NCI-H2227 treated with DMSO at 0.1 percent for 48 hours (cell line): ENCODE results near the gene CD247.
"Not testable (repeated sequence)": the region's sequence is repeated elsewhere in the genome, so short reads cannot be mapped to it uniquely, and the experiment has no call there.

Experiments
- DNase-seq: peaks from one replicate; lab custom pipeline; 2025; lab: John Stamatoyannopoulos, UW

The CD247 gene

GRCh38 chr1:167518331-167518700, at the start of gene CD247:
TSS of gene CD247 (minus strand) at chr1:167518529. CDS start at chr1:167518465, 64 bp downstream.
- DNase-seq, result no peak

DNA sequence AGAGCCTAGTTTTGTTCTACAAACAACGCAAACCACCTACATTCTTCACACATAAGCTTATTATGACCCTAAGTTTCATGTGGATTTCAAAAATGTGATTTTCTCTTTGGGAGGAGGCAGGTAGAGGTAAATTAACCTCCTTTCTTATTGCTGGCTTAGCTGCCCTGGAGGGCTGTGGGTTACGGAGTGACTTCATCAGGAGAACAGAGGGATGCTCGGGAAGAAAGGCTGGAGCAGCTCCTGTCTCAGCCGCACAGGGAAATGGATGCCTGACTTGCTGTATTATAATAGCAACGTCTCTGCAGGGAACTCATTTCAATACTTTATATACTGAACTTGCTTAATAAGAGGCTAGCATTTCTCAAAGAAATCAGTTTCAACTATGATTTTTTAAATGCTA, 49.3 kb upstream of the CD247 start:
- DNase-seq, result no peak

DNA sequence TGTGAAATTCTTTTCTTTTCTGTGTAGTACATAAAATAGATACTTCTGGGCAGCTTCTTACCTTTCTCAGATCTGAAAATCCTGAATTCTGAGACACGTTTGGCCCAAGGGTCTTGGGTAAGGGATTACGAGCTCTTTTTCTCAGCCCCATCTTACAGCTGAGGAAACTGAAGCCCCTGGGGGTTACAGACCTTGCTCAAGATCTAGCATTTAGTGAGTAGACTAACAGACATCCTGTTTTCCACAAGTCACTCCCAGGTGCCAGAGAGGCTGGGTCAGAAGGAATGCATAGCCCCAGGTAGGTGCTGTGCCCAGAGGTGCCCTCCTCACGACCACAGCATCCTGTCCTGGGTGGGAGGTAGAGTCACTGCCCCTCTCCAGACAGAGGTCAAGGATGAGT, 48.4 kb upstream of the CD247 start:
- no peak for DNase-seq

DNA sequence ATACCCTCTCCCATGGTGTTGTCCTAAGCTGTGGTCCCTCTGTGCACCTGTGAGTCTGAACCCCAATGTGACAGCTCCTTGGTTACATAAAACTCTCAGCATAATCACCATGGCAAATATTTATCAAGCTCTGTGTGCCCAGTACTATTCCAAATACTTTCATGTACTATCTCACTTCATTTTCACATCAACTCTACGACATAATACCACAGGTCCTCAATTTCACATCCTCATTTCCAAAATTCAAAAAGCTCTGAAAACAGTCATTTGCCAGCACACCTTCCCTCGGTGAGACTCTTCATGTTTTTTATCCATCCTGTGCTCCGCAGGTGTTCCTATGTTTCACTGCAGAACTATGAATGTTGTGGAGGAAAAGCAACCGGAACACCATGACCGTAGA, 47.6 kb upstream of the CD247 start:
- DNase-seq, result no peak

GRCh38 chr1:167564612-167565270, 46.4 kb upstream of the CD247 start:
- no peak for DNase-seq

GRCh38 chr1:167563579-167564246, 45.4 kb upstream of the CD247 start:
- DNase-seq, result peak; percentile 56

GRCh38 chr1:167562702-167563101, 44.4 kb upstream of the CD247 start:
- DNase-seq, result no peak

- DNase-seq, result no peak
Measured at GRCh38 chr1:167561753-167562152, 43.4 kb upstream of the CD247 start.

- peak; percentile 30 for DNase-seq
Measured at GRCh38 chr1:167555971-167556714, 37.8 kb upstream of the CD247 start.

- DNase-seq, result not testable (repeated sequence)
Measured at GRCh38 chr1:167555072-167555471, 36.7 kb upstream of the CD247 start.

DNA sequence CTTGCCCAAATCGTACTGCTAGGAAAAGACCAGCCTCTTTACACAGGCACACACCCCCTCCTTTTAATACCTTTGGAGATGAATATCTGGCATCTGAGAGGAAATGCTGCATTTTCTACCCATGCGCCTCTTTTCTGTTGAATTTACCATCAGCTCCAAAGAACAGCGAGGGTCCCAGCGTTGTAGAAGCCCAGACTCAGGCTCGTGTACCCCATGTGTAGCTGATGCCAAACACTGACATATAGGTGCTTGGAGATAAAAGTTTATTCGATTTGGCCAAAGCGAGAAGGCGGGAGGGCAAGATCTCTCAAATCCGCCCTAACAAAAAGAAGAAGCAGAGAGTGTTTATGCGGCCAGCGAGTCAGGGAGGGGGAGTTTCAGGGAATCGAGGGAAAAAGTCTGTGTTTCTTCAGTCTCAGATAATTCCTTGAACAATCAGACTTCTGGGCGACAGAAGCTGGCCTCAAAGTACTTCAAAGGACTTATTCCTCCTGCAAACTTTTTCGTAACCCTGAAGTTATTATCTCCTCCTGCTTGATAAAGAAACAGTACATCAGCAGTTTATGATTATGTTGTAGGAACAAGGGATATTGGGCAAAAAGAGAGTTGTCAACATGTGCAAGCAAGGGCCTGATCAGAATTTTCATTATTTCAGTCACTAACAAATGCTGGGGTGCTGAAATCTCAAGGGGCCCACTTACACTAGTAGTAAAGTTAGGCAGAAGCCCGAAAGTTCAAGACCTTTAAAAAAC, 35.9 kb upstream of the CD247 start:
- DNase-seq, result no peak

GRCh38 chr1:167553136-167554027, 35.1 kb upstream of the CD247 start, which contains the start of gene CREG1:
TSS of gene CREG1 (minus strand) at chr1:167553762.
- DNase-seq, result peak; percentile 93

DNA sequence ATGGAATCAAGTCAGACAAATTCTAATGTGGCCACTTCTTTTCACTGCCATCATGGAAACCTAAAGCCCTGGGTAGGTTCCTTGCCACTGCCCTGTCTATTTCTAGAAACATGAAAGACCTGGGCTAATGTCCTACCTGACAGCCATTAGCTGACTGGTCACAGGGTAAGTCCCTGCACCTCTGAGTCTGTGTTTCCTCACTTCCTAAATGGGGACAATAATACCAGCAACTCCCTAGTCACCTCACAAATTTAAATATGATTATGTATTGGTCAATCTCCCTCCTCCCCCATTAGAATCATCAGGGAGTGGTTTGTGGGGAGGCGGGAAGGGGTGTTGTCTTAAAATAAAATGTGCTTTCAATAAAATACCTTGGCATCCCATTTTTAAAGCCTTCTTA, 33.0 kb upstream of the CD247 start:
- no peak for DNase-seq

- DNase-seq, result no peak
Measured at GRCh38 chr1:167548059-167548932, 30.0 kb upstream of the CD247 start.

- DNase-seq, result no peak
Measured at GRCh38 chr1:167546935-167547334, 28.6 kb upstream of the CD247 start.

GRCh38 chr1:167545349-167545748, 27.0 kb upstream of the CD247 start:
- DNase-seq, result no peak

DNA sequence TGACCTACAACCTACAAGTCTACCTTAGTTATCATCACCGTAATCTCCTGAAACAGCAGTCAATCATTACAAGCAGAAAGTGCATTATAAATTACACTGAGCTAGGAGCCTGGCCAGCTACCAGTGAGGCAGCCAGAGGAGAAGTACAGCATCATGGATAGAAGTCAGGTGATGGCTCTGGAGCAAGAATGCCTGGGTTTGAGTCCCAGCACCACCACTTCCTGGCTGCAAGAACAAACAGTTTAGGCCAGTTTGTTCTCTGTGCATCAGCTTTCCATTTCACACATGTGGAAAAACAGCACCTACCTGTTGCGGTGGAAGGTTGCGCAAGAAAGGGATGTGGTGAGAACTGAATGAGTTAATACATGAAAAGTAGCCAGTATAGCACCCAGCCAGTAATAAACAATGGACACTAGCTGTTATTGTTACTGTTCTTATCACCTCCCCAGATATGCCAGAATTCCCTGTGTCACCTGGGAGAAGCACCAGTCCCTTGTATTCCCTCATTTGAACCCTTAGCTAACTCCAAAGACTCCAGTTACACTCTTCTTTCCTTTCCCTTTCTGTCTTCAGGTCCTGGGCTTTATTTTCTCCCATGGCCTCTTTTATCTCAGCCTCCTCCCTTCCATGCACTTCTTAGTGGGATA, 26.2 kb upstream of the CD247 start:
- DNase-seq, result no peak

GRCh38 chr1:167543199-167543990, 25.1 kb upstream of the CD247 start:
- DNase-seq, result no peak
